Measurements from ENCODE around the gene NOX4. TPM values are rescaled to one million over a fixed set of nuclear protein-coding genes. Genes with fewer than 3 reads are reported as not detected.
"Not testable (repeated sequence)": the region's sequence is repeated elsewhere in the genome, so short reads cannot be mapped to it uniquely, and the experiment has no call there.

The NOX4 gene
- total RNA-seq, 1 experiment from 2014 or later = not detected

DNA sequence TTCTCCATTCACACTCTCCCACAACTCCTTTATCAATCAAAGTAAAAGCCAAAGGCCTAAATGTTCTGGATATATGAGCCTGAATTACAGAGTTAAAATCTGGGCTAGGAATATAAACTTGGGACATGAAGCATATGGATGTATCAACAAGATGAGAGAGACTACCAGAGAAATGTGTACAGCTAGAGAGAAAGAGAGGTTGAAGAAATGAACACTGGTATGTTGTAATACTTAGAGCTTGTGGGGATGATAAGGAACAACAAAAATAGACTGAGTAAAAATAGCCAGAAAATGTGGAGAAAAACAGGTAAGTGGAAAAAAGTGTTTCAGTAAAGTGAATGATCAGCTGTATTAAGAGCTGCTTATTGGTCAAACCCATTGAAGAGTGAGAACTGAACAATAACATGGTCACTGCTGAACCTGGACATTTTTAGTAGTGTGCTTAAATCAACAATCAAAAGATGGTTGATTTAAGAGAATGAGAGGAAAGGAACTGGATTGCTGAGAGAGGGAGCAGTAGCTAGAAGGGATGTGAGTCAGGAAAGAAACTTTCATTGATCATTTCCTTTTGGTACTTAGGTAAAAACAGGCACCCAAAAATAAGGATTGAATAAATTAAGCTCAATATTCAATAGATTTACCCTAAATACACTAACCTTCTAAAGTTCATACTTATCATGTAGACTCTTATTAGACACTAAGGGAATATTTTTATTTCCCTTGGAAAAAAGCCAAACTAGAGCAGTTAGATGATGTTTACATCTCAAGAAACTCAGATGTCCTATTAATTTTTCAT is 111.0 kb downstream of the NOX4 start:
- DNase-seq (ENCODE audit: low read depth) = peak; percentile 39

DNA sequence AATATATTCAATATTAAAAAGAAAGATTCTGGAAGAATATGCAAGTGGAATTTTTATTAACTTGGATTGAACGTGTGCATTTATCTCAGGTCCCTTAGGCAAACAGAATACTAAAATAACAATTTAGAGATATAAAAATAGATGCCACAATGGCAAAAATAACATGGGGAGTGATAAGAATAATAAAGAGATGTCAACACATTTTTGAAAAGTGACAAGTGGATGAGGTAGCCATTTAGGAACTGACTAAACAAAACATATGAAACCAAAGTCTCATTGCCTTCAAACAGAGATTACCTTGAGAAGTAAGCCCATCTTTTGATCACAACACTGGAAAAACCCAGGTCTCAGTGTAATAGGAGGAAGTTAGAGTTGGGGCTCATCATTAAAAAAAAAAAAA is 112.2 kb downstream of the NOX4 start:
- DNase-seq (ENCODE audit: low read depth) = not testable (repeated sequence)

DNA sequence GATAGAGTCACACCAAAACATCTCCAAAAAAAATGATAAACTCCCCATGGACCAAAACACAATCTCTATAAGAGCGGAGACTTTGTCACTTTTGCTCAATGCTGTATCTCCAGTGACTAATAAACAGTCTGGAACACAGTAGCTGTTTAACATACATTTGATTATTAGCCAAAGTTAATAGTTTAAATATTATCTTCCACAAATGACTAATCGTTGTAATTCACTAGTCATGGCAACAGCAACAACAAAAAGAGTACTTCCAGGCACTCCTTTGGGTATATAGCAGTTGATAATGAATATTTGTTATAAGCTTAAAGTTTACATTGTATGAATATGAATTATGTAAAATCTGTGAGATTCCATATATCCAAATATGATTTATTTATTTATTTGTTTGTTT is 121.8 kb downstream of the NOX4 start:
- DNase-seq (ENCODE audit: low read depth) = not testable (repeated sequence)

DNA sequence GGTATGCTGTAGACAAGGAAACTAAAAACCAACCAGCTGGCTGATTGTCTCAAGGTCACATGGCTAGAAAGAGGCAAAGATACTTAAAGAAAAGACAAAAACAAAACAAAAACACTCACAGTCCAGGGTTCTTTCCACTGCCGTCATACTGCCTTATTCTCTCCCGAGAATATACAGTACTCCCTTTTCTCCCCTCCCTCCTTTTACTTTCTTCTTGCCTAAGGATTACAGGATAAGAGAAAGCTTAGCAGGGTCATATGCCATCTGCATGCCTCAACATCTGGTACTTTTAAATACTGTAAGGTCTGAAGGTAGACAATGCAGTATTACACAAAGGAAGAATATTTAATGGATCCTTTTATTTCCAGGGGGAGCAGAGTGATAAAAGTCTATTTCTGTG is 126.3 kb downstream of the NOX4 start:
- not testable (repeated sequence) for DNase-seq (ENCODE audit: low read depth)

DNA sequence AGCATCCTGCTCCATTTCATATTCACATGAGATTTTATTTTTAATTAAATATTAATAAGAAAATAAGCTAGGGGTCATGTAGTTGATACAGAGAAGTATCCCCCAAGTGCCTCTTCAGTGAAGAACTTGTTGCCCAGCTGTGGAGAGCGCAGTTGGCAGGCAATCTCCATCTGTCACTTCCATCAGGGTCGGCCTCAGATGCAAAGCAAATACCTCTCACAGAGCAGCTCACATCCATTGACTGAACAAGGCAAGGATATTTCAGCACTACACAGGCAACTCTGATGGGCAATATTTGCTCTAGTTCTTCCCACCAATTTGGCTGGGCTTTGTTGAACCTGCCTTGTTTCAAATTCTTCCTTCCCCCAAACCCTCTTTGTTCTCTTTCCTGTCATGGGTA is 129.4 kb downstream of the NOX4 start:
- DNase-seq (ENCODE audit: low read depth) = no peak

DNA sequence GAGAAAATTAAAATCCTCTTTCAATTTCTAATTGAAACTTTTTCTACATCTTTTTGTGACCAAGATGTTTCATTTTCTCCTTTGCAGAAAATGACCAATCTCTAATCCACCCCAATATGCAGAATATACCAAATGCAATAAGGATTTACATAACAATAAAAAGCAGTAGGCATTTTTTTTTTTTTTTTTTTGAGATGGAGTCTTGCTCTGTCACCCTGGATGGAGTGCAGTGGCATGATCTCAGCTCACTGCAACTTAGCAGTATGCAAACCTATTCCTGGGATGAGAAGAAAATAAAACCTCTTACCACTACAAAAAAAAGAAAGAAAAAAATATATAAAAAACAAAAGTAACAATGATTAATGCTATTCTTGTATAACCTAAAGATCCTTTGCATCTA is 132.0 kb downstream of the NOX4 start:
- not testable (repeated sequence) for DNase-seq (ENCODE audit: low read depth)

DNA sequence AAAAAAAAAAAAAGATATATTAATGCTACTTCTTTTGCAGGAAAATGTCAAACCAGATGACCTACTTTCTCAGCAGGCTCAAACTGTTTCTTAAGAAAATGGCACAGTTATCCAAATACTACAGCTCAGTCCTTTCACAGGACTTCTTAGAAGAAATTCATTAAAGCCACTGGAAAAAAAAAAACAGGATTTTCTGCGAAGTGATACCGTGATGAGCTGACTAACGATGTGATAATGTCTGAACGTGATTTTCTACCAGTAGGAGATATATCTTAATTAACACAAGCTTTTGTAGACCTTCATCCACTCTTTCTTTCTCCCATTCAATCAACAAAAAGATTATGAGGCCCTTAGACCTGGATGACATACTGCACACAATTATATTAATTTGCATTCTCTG is 132.4 kb downstream of the NOX4 start:
- no peak for DNase-seq (ENCODE audit: low read depth)

DNA sequence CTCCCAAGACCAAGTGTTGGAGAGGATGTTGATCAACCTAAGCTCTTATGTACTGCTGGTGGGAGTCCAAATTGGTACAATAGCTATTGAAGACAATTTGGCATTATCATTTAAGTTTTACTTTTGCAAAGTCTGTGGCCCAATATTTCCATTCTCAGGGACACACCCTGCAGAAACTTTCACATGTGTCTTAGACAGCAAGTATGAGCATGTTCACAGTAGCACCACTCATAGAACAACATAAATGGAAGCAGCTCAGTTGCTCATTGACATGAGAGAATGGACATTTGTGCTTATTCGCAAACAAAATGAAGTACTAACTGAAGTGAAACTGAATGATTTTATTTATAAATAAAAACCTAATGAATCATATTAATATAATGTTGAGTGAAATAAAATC is 135.5 kb downstream of the NOX4 start:
- no peak for DNase-seq (ENCODE audit: low read depth)

DNA sequence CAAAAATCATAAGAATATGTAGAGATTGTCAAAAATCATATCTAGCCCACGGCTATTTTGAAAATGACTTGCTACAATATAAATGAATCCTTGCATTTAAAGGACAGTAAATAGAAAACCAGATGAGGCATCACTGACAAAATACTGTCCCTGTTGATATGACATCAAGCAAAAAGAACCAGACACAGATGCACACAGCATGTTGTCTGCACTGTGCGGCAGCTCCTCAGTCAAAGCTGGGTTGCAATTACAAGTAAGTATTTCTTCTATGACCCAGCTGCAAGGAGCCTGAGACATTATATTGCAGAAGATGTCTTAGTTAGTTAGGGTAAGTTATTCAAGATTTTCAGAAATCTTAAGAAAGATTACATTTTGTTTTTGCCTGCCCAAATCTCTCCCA is 136.7 kb downstream of the NOX4 start:
- not testable (repeated sequence) for DNase-seq (ENCODE audit: low read depth)

DNA sequence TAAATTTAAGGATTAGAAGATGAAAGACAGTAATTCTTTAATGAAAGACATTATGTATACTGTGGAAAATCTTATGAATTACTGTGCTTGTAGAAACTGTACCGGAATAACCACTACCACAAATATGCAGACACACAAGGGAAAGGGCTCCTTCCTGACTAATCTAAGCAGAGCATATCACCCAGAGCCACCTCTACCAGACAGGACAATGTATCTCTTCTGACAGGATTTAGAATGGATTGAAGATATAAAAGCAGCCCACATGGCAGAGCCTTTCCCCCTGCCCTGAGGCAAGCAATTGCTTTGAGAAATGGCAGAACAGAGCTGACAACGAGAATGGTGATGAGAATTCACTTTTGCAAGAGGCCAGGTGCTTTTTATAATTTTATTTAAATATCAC is 144.1 kb downstream of the NOX4 start:
- peak; percentile 1 for DNase-seq (ENCODE audit: low read depth)

DNA sequence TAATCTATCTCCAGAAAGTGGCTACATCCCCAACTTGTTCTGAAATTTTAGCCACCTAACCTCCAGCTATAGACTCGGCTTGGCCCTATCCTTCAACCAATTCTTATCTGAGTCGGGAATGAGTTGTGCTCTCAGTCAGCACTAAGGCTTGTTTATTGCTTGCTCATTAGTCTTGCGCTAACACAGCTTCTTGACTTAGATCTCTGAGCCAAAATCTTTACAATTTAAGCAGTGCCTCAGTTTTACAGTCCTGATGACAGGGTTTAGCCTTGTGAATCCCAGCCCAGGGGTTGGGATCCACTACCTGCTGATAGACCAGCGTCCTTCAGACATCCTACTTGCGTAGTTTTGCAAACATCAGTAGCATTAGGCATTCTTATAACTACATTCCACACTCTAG is 144.6 kb downstream of the NOX4 start:
- DNase-seq (ENCODE audit: low read depth) = no peak

DNA sequence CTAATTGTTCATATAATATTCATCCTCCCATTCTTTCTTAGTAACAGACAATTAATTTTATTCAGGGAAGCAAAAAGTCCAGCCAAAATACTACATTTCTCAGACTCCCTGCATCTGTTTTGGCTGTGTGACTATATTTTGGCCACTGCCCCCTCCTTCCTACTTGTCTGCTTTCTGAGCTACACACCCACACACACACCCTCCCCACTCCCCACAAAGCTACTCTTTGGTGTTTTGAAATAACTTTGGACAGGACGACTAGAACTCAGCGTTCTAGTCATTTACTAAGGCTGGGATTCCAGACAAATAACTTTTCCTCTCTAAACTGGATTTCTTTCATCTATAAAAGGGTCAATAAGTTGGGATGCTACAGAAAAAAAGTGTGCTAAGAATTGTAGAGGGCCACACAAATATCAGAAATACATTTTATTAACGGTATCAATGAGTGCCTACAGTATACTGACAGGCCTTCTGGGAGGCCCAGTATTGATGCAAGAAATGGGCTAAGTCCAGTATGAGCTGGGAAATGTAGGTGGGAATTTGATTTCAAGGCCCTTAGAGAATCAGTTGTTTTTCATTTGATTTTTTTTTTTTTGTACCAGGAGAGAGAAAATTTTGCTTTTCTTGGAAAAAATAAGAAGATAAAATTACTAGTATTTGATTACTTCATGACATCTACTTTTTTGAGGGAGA is 148.1 kb downstream of the NOX4 start:
- not testable (repeated sequence) for DNase-seq (ENCODE audit: low read depth)

DNA sequence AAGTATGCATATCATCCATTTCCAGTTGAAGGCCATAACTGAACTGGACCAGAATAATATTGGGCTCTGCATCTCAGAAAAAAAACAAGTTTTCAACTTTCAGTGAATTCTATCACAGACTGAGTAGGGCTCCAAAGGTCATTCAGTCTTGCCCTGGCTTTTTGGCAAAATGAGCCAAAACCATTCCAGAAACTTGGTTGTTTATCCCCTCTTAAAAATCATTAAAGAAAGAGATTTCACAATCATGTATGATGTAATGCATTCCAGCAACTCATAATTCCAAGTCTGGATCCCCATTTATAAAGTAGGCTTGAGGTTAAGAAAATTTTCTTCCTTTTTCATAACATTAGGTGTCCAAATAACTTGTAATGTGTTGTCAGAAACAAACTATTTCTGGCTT is 150.7 kb downstream of the NOX4 start:
- peak; percentile 8 for DNase-seq (ENCODE audit: low read depth)

DNA sequence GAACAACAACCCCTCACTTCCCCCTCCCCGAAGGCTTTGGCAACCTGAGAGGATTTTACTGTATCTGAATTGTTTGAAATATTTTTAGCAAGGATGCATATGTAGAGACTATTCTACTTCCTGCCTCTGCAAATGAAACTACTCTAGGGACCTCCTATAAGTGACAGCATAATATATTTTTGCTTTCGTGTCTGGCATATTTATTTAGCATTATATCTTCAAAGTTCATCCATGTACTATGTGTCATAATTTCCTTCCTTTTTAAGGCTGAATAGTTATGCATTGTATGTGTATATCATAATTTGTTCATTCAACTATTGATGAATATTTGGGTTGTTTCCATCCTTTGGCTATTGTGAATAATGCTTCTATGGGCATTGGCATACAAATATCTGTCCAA is 153.1 kb downstream of the NOX4 start:
- DNase-seq (ENCODE audit: low read depth) = not testable (repeated sequence)

DNA sequence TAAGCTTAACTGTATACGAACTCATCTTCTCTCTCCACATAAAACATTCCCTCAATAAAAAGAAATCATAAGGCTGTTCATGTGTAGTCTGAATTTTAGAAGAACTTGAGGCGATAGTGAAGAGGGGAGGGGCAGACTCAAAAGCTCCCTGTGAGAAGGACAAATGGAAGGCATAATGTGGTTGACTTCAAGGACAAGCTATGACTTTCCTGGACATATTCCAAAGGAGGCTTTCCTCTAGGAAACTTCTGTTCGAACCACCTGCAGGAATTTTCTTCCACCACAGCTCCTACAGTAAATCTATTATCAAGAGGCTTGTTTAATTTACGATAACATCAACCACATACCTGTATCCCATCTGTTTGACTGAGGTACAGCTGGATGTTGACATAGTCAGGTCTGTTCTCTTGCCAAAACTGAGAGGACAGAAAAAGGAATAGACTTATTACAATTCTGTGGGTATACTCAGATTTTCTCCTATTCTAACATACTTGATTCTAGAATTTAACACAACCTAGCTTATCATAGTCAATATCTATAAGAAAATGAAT is 154.0 kb downstream of the NOX4 start:
- peak; percentile 26 for DNase-seq (ENCODE audit: low read depth)

DNA sequence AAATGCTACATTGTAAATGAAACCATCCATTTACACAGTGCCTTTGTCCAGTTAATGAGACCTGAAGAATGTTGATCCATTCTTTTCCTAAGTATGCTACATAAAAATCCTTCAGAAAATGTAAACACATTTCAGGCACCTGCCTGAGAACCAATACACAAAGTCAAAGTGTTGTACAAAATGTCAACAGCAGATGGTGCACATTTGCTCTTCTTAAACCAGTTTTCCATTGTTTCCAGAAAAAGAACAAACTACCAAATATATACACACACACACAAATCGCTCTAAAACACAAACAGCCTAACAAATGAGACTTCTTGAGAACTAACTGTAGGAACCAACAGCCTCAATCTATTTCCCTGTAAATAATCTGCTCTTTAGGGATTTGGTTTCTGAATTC is 157.5 kb downstream of the NOX4 start:
- DNase-seq (ENCODE audit: low read depth) = peak; percentile 35

DNA sequence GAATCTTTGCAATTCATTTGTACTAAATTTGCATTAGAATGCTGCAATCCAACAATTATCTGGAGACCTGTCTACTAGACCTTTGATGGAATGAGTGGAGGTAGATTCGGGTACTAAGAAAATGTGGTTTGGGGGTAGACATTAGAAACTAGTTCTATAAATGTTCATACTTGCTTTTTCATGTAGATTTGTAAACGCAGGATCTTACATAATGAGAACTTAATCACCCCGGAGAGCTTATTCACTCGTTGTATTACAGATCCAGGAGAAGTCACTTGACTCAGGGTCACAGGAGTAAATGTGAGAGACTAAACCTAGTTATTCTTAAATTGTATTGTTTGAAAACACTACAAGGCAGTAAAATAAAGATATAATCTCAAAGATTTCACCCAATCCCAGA is 159.2 kb downstream of the NOX4 start:
- not testable (repeated sequence) for DNase-seq (ENCODE audit: low read depth)

DNA sequence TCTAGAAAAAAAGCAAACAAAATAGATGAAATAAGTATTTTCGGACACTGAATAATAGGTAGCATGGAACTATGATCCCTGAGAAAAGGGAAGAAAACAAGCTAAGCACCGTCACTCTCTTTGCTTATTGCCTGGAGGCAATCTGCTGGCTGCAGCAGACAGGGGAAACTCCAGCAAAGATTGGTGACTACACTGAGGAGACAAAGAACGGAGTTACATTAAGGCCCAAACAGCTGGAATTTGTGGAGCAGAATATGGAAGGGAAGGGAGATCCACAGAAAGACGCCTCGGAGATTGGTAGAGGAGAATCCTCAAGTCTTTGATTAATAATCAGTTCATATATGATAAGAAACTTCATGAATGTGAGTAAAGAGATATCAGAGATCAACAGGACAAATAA is 163.3 kb downstream of the NOX4 start:
- peak; percentile 37 for DNase-seq (ENCODE audit: low read depth)

DNA sequence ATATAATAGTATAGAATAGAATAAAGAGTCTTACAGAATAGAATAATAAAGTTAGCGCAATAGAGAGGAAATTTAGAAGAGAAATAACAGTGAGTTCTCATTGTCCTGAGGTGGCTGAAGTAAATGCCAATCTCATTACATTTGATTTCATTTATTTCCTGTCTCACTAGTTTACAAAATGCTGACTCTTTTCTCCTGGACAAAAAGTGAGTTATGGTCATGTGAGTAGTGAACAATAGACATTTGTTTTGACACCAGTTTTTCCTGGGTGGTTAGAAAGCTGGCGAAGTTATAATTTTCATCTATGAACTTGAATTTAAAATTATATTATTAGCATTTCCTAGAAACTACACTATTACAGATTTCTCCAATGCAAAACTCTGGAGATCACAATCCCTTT is 169.8 kb downstream of the NOX4 start:
- peak; percentile 3 for DNase-seq (ENCODE audit: low read depth)

DNA sequence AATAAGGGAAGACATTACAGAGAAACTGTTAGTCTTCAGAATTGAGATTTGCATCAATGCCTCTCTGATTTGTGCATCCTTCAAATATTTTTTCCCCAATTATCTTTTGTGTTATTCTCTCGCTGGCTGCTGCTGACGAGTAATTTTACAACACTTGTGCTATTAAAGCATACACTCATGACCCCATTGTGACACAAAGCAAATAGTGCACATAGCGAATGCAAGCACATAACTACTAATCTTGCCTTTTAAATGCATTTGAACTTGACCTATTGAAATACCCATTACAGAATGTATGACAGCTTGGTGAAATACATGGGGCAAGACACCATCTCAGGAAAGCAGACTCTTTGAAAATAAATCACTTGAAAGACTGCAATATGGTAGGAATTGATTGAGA is 180.6 kb downstream of the NOX4 start:
- not testable (repeated sequence) for DNase-seq (ENCODE audit: low read depth)

DNA sequence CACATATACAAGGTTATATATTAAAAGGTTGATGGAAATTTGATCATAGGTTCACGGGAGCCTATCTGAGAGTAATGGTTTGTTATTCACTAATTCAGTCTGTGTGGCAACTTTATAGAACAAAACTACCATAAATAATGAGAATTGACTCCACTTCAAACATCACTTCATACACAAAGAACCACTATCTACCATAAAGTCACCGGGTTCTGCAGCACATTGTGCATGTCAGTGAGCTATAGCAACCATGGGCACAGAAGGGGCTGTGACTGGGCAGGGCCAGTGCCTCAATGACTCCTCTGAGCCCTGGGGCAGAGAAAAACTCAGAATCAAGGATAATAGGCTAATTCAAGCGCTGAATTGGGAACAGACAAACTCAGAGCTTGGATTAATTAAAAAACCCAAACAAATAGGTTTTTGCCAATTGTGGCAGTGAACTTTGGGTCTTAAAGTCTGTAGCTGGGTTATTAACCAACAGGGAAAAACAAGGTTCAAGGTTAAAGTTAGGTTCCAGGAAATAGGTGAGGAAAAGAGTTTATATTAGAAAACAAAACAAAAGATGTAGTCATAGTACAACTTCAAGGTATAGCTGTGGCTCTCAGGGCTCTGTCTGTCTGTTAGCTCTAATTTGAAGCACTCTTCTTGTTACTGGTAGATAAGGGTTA is 181.7 kb downstream of the NOX4 start:
- not testable (repeated sequence) for DNase-seq (ENCODE audit: low read depth)

DNA sequence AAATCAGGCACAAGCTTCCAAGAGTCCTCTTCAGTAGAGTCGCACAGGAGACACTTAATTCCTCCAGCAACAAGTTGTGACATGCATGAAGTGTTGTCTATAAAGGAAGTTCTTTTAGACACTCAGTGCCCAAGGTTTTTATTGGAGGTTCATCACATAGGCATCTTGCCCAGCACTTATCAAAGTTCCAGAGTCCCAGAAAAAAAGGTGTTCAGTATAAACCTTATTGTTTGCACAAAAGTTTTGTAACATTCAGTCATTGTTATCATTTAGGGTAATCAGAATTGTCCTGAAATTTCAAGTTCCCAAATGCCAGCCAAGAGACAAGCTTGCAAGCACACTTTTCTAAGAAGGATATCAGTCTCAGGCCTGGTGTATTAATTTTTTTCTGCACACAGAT is 182.9 kb downstream of the NOX4 start:
- DNase-seq (ENCODE audit: low read depth) = not testable (repeated sequence)

Measured in M059J (cell line).